H1 (cell line): ENCODE results near the gene ABCC6. TPM values are rescaled to one million over a fixed set of nuclear protein-coding genes. Genes with fewer than 3 reads are reported as not detected.

Experiments used
- CTCF ChIA-PET: fragments of 300-600 bp; sonication (Branson Sonifier 250); formaldehyde crosslinking; loops from one replicate; lab custom pipeline; 2021; ENCODE audit not compliant: partially characterized antibody; lab: Charles Lee
- POLR2A ChIA-PET: fragments of 300-600 bp; sonication (Branson Sonifier 250); formaldehyde crosslinking; loops from one replicate; lab custom pipeline; 2021; ENCODE audit warnings: inconsistent platforms; ENCODE audit not compliant: partially characterized antibody; lab: Charles Lee
- DNase-seq, 2 experiments: peaks; one replicate each; pipeline versions ENCODE4 v3.0.0 to v3.0.0-alpha.2; 2010 to 2022; ENCODE audit warnings: low spot score in 2 of 2, low read depth in 1 of 2, mixed read lengths in 1 of 2
- FAIRE-seq: peaks from 2 replicates; lab custom pipeline; 2011; peaks lifted over from hg19 to GRCh38; lab: Jason Lieb, UNC
- H2AFZ ChIP-seq: 2 replicates; pipeline ENCODE4 v1.8.1; 2012; ENCODE audit warnings: low read length, inconsistent platforms
- H2AK5ac ChIP-seq: 2 replicates; pipeline ENCODE4 v1.6.1; 2013; ENCODE audit warnings: low read depth, low read length
- H2BK120ac ChIP-seq: replicated peaks from 2 replicates; pipeline ENCODE3; 2013; ENCODE audit warnings: low read depth, low read length, inconsistent platforms
- H2BK12ac ChIP-seq: 2 replicates; pipeline ENCODE4 v1.6.1; 2013; ENCODE audit warnings: low read depth, low read length
- H2BK15ac ChIP-seq: 2 replicates; pipeline ENCODE4 v1.6.1; 2013; ENCODE audit warnings: low read length
- H2BK20ac ChIP-seq: 2 replicates; pipeline ENCODE4 v1.6.1; 2013; ENCODE audit warnings: low read length
- H2BK5ac ChIP-seq: 2 replicates; pipeline ENCODE4 v1.6.1; 2013; ENCODE audit warnings: low read depth, low read length
- H3K14ac ChIP-seq: 2 replicates; pipeline ENCODE4 v1.6.1; 2013; ENCODE audit warnings: inconsistent platforms; ENCODE audit not compliant: insufficient read length
- H3K18ac ChIP-seq: 2 replicates; pipeline ENCODE4 v1.6.1; 2013; ENCODE audit warnings: low read length; ENCODE audit errors: extremely low read depth
- H3K23ac ChIP-seq: 2 replicates; pipeline ENCODE4 v1.6.1; 2013; ENCODE audit warnings: inconsistent platforms; ENCODE audit not compliant: insufficient read length
- H3K23me2 ChIP-seq: 2 replicates; pipeline ENCODE4 v1.6.1; 2013; ENCODE audit warnings: low read depth, low read length
- H3K27ac ChIP-seq: 2 replicates; pipeline ENCODE4 v1.6.1; 2011; ENCODE audit warnings: low read depth, low read length, inconsistent platforms
- H3K27me3 ChIP-seq, 4 experiments: replicated peaks in 1 of 4; 1 replicate in 1 of 4; 2 replicates in 3 of 4; pipeline versions ENCODE4 v1.6.1 to v1.8.1; 2011 to 2013; ENCODE audit warnings: low read length in 3 of 4, mild to moderate bottlenecking in 3 of 4, inconsistent platforms in 2 of 4, mixed read lengths in 2 of 4, moderate library complexity in 1 of 4; ENCODE audit not compliant: control insufficient read depth in 3 of 4, insufficient read depth in 3 of 4; ENCODE audit errors: extremely low read depth in 1 of 4
- H3K36me3 ChIP-seq, 4 experiments: 2 replicates each; pipeline versions ENCODE4 v1.6.1 to v1.8.1; 2011 to 2013; ENCODE audit warnings: mild to moderate bottlenecking in 4 of 4, low read length in 3 of 4, moderate library complexity in 2 of 4, control low read depth in 1 of 4, inconsistent platforms in 1 of 4; ENCODE audit not compliant: insufficient read depth in 4 of 4, control insufficient read depth in 2 of 4
- H3K4ac ChIP-seq: replicated peaks from 2 replicates; pipeline ENCODE3; 2013; ENCODE audit warnings: low read length, low read depth, mixed read lengths, inconsistent platforms; ENCODE audit not compliant: insufficient read length
- H3K4me1 ChIP-seq, 4 experiments: replicated peaks in 1 of 4; 1 replicate in 1 of 4; 2 replicates in 3 of 4; pipeline versions ENCODE4 v1.6.1 to v1.8.1; 2011 to 2013; ENCODE audit warnings: low read length in 3 of 4, inconsistent platforms in 2 of 4, mixed read lengths in 1 of 4; ENCODE audit not compliant: insufficient read depth in 4 of 4, control insufficient read depth in 3 of 4
- H3K4me2 ChIP-seq, 2 experiments: 2 replicates each; pipeline versions ENCODE4 v1.6.1 to v1.8.1; 2011 to 2013; ENCODE audit warnings: low read depth in 2 of 2, low read length in 2 of 2, control low read depth in 1 of 2, inconsistent platforms in 1 of 2, mild to moderate bottlenecking in 1 of 2; ENCODE audit not compliant: insufficient read depth in 1 of 2
- H3K4me3 ChIP-seq, 4 experiments: fragments of 200-600, 300-600 bp in 1 of 4; sonication (generic), shearing (Covaris generic), sonication (Bioruptor Twin) in 1 of 4; 2 replicates each; pipeline versions ENCODE4 v1.5.1 to v1.8.1; 2011 to 2016; ENCODE audit warnings: low read length in 4 of 4, low read depth in 3 of 4, control low read depth in 2 of 4, inconsistent platforms in 2 of 4, mild to moderate bottlenecking in 2 of 4, mixed read lengths in 1 of 4, moderate library complexity in 1 of 4; ENCODE audit not compliant: insufficient read depth in 2 of 4; ENCODE audit errors: extremely low read depth in 1 of 4
- H3K56ac ChIP-seq: replicated peaks from 2 replicates; pipeline ENCODE3; 2013; ENCODE audit warnings: low read depth, mild to moderate bottlenecking, mixed read lengths, low read length, inconsistent platforms; ENCODE audit not compliant: insufficient read length
- H3K79me1 ChIP-seq: 2 replicates; pipeline ENCODE4 v1.6.1; 2013; ENCODE audit warnings: low read depth, low read length, control low read depth
- H3K79me2 ChIP-seq, 2 experiments: 2 replicates each; pipeline versions ENCODE4 v1.6.1 to v1.8.1; 2012 to 2013; ENCODE audit warnings: low read length in 2 of 2, mild to moderate bottlenecking in 2 of 2, inconsistent platforms in 1 of 2; ENCODE audit not compliant: insufficient read depth in 2 of 2, control insufficient read depth in 1 of 2
- H3K9ac ChIP-seq, 4 experiments: replicated peaks in 1 of 4; 1 replicate in 1 of 4; 2 replicates in 3 of 4; pipeline versions ENCODE4 v1.6.1 to v1.8.1; 2011 to 2013; ENCODE audit warnings: low read depth in 3 of 4, low read length in 3 of 4, control low read depth in 2 of 4, mild to moderate bottlenecking in 2 of 4, moderate library complexity in 2 of 4, inconsistent platforms in 1 of 4; ENCODE audit errors: extremely low read depth in 1 of 4
- H3K9me3 ChIP-seq, 2 experiments: 2 replicates each; pipeline versions ENCODE4 v1.6.1 to v1.8.1; 2012 to 2013; ENCODE audit warnings: mild to moderate bottlenecking in 2 of 2, moderate library complexity in 2 of 2, control low read depth in 1 of 2, inconsistent platforms in 1 of 2, low read depth in 1 of 2, low read length in 1 of 2, mixed read lengths in 1 of 2; ENCODE audit not compliant: insufficient read depth in 2 of 2
- H4K20me1 ChIP-seq, 2 experiments: replicated peaks in 1 of 2; 2 replicates each; pipeline versions ENCODE3 to v1.8.1; 2011 to 2013; ENCODE audit warnings: inconsistent platforms in 2 of 2, low read length in 2 of 2, mild to moderate bottlenecking in 1 of 2; ENCODE audit not compliant: insufficient read depth in 2 of 2, control insufficient read depth in 1 of 2
- H4K5ac ChIP-seq: 2 replicates; pipeline ENCODE4 v1.6.1; 2013; ENCODE audit warnings: low read length, low read depth, mixed read lengths, inconsistent platforms; ENCODE audit not compliant: insufficient read length
- H4K8ac ChIP-seq: 2 replicates; pipeline ENCODE4 v1.8.0; 2013; ENCODE audit warnings: mild to moderate bottlenecking, moderate library complexity, low read length, inconsistent platforms; ENCODE audit not compliant: insufficient read depth; ENCODE audit errors: extremely low read depth
- H4K91ac ChIP-seq: replicated peaks from 2 replicates; pipeline ENCODE3; 2013; ENCODE audit warnings: low read length, mixed read lengths, inconsistent platforms; ENCODE audit not compliant: insufficient read length
- KDM4A ChIP-seq: IDR thresholded peaks from one replicate; pipeline ENCODE4 v1.7.1; 2012; ENCODE audit warnings: low read depth, mild to moderate bottlenecking, moderate library complexity, low read length, inconsistent platforms; ENCODE audit not compliant: severe bottlenecking
- POU5F1 ChIP-seq: IDR thresholded peaks from 2 replicates; pipeline ENCODE4 v1.6.1; 2011; ENCODE audit warnings: low read depth, mild to moderate bottlenecking, low read length, moderate library complexity
- WGBS, 2 experiments: shearing (Covaris generic) in 1 of 2; methylation state at CpG; one replicate each; pipeline versions ENCODE4 v1.1.6 to v1.1.7; 2013 to 2015; ENCODE audit warnings: low lambda C conversion rate in 2 of 2, mixed read lengths in 2 of 2, inconsistent platforms in 1 of 2, low coverage in 1 of 2, missing lambda C conversion rate in 1 of 2; ENCODE audit not compliant: insufficient replicate concordance in 2 of 2, insufficient coverage in 1 of 2, insufficient read length in 1 of 2; ENCODE audit errors: extremely low coverage in 1 of 2, missing lambda C conversion rate in 1 of 2; 5-methylcytosine and 5-hydroxymethylcytosine counted together
- polyA plus RNA-seq, 7 experiments: library from polyadenylated mRNA; depleted of rRNA in 3 of 7; stranded (reverse) in 5 of 7; unstranded in 2 of 7; fragments of >200 nt in 5 of 7; fragments of 200-250 nt in 2 of 7; gene quantifications; 1 replicate in 5 of 7; 2 replicates in 1 of 7; 4 replicates in 1 of 7; pipeline versions ENCODE4 v1.2.1 to v1.2.3, GENCODE V29; 2011 to 2013; ENCODE audit warnings: missing spikeins in 2 of 7, mixed read lengths in 2 of 7
- total RNA-seq: library from RNA; stranded (reverse); fragmentation: NEBNext Ultra II Directional; extraction: Animal tissue kit (Norgen Biotek cat#: 25700); gene quantifications from 2 replicates; pipeline ENCODE4 v1.2.1, GENCODE V29; 2021

ABCC6 gene
- total and polyA plus RNA-seq, 2 of the 8 experiments (the other 6 are each of a cell fraction or from before 2014, with no cell fraction given) = 1.6 to 1.8 TPM

DNA sequence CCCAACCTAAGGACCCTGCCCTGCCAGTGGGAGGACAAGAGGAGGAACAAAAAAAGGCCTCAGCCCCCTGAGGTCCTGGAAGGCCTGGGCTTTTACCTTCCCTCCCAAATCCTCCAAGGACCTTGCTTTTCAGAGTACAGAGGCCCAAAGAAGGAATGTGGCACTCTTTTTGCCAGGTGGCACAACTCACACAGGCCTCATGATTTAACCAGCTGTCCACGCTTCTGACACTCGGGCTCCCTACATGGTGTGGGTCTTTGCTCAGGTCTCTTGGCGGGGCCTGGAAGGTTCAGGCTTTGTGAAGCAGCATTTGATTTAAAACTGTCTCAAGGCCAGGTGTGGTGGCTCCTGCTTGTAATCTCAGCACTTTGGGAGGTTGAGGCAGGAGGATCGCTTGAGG, 120.6 kb downstream of the ABCC6 start:
- ChIA-PET POLR2A (no interaction called here), CTCF (no interaction called here)
- FAIRE-seq (no peak), DNase-seq (no peak)
- H3K56ac ChIP-seq = no peak overlapping the region
- H2BK20ac ChIP-seq = no peak overlapping the region
- H3K9me3 ChIP-seq = no peaks in the 10 kb centered on the region
- H4K20me1 ChIP-seq = peaks cover 1 to 6% of the 10 kb centered on the region in 2 experiments
- no peak overlapping the region for H2BK5ac ChIP-seq
- no peak overlapping the region for H3K18ac ChIP-seq
- H4K91ac ChIP-seq = no peak overlapping the region
- peaks cover 2% of the 10 kb centered on the region; the same call in 1 of the 2 replicates for H3K79me1 ChIP-seq
- H3K4me3 ChIP-seq = no peak overlapping the region
- no peak overlapping the region for H3K4me2 ChIP-seq
- no peak overlapping the region for H3K23ac ChIP-seq
- no peak overlapping the region for H3K9ac ChIP-seq
- H3K27ac ChIP-seq = no peak overlapping the region
- WGBS, 2 experiments = 90% methylated on average over 4 of the region's 4 CpGs; no CpG with 5 or more reads in 1 of the 2 experiments
- H3K36me3 ChIP-seq = peaks cover 13 to 44% (median 38%) of the 10 kb centered on the region in 4 experiments; a peak in 7 of 8 replicates
- H4K8ac ChIP-seq = no peak overlapping the region
- no peak overlapping the region for H3K14ac ChIP-seq
- no peaks in the 10 kb centered on the region for H3K23me2 ChIP-seq
- H3K4ac ChIP-seq = no peak overlapping the region
- no peak overlapping the region for H4K5ac ChIP-seq
- no peak overlapping the region for H2BK12ac ChIP-seq
- no peaks in the 10 kb centered on the region; a peak in 1 of 7 replicates for H3K4me1 ChIP-seq
- no peaks in the 10 kb centered on the region for H3K79me2 ChIP-seq
- no peak overlapping the region for H2BK15ac ChIP-seq
- H3K27me3 ChIP-seq = no peaks in the 10 kb centered on the region
- no peak overlapping the region for H2AK5ac ChIP-seq
- H2AFZ ChIP-seq = no peak overlapping the region
- H2BK120ac ChIP-seq = no peak overlapping the region
- TF ChIP-seq POU5F1 = no peak
- TF ChIP-seq KDM4A = no peak
